ENCODE data around the gene MACROH2A1. TPM values are rescaled to one million over a fixed set of nuclear protein-coding genes. Genes with fewer than 3 reads are reported as not detected.

The MACROH2A1 gene
- total RNA-seq, 1 experiment from 2014 or later = 322 TPM

Other genes starting within 250 kb of the MACROH2A1 start
- not detected in 2 replicates for gene DCANP1, start 48.1 kb upstream of the MACROH2A1 start, total RNA-seq (2014; rRNA removed; shearing (Covaris generic))
- not detected in 2 replicates for gene TIFAB, start 53.1 kb upstream of the MACROH2A1 start, total RNA-seq (2014; rRNA removed; shearing (Covaris generic))
- gene NEUROG1, start 136.7 kb upstream of the MACROH2A1 start, total RNA-seq (2014; rRNA removed; shearing (Covaris generic)) = not detected in 2 replicates
- 2.7 and 4.2 TPM in 2 replicates for gene CXCL14, start 179.8 kb upstream of the MACROH2A1 start, total RNA-seq (2014; rRNA removed; shearing (Covaris generic))